Tibial artery (tissue), 4 donors: ENCODE measurements around the gene NAA11.

Source experiments
- DNase-seq, 2 donors: peaks; one replicate each; pipeline ENCODE4 v3.0.0-alpha.2; 2019
- H3K27ac ChIP-seq, 2 donors: fragments of 200-600 bp; sonication (generic) in 1 of 2; 1 replicate in 1 of 2; 2 replicates in 1 of 2; pipeline ENCODE4 v1.5.1; 2018 to 2019; ENCODE audit warnings: mild to moderate bottlenecking in 1 of 2
- H3K27me3 ChIP-seq, 2 donors: fragments of 200-600 bp; sonication (generic) in 1 of 2; one replicate each; pipeline versions ENCODE4 v1.5.1 to v1.6.0; 2016 to 2019
- H3K36me3 ChIP-seq, 3 donors: fragments of 200-600 bp; sonication (generic) in 2 of 3; one replicate each; pipeline ENCODE4 v1.5.1; 2016 to 2019; ENCODE audit warnings: mild to moderate bottlenecking in 2 of 3
- H3K4me1 ChIP-seq, 4 donors: fragments of 200-600 bp; sonication (generic) in 2 of 4; 1 replicate in 3 of 4; 2 replicates in 1 of 4; pipeline ENCODE4 v1.5.1; 2016 to 2019
- H3K4me3 ChIP-seq, 2 donors: fragments of 200-600 bp; sonication (generic) in 1 of 2; 1 replicate in 1 of 2; 2 replicates in 1 of 2; pipeline ENCODE4 v1.5.1; 2018 to 2019; ENCODE audit warnings: mild to moderate bottlenecking in 2 of 2
- H3K9me3 ChIP-seq, 3 donors: fragments of 200-600 bp; sonication (generic) in 1 of 3; one replicate each; pipeline ENCODE4 v1.5.1; 2016 to 2019
- CTCF ChIP-seq, 2 experiments: fragments of 200-600 bp in 1 of 2; fragments of 450-650 bp in 1 of 2; IDR thresholded peaks; one replicate each; pipeline ENCODE4 v1.5.1; 2017 to 2019; ENCODE audit warnings: antibody characterized with exemption in 2 of 2, mild to moderate bottlenecking in 1 of 2, moderate library complexity in 1 of 2
- intact Hi-C: fragments of 100-400 bp; cut with DNase I; formaldehyde crosslinking; loops from one replicate; pipeline ENCODE4 v1.15.0; 2023; ENCODE audit warnings: low total_unique reads

Gene NAA11

DNA sequence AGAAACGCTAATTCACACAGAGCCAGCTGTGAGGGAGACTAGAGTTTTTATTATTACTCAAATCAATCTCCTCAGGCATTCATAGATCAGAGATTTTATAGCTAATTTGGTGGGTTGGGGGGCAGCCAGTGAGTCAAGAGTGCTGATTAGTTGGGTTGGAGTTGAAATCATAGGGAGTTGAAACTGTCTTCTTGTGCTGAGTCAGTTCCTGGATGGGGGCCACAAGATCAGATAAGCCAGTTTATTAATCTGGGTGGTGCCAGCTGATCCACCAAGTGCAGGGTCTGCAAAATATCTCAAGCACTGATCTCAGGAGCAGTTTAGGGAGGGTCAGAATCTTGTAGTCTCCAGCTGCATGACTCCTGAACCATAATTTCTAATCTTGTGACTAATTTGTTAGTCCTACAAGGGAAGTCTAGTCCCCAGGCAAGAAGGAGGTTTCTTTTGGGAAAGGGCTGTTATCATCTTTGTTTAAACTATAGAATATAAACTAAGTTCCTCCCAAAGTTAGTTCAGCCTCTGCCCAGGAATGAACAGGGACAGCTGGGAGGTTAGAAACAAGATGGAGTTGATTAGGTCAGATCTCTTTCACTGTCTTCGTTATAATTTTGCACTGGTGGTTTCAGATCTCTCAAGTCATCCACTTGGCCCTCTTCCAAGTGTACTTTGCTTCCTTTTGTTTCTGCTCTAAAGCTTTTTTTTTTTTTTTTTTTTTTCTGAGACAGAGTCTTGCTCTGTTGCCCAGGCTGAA is 5.4 kb upstream of the NAA11 start:
- Histone ChIP-seq H3K27me3 (no peaks in the 10 kb centered on the region), H3K9me3 (no peaks in the 10 kb centered on the region), H3K4me1 (no peaks in the 10 kb centered on the region), H3K27ac (no peak overlapping the region), H3K36me3 (no peaks in the 10 kb centered on the region), H3K4me3 (no peak overlapping the region)
- DNase-seq = no peak
- intact Hi-C loops = no loop called here
- TF ChIP-seq CTCF (IDR thresholded peaks at IDR 0.05) = no peak

GRCh38 chr4:79330720-79331119 is 4.9 kb upstream of the NAA11 start:
- DNase-seq = no peak
- Histone ChIP-seq H3K4me3 (no peak overlapping the region), H3K27ac (no peak overlapping the region), H3K27me3 (no peaks in the 10 kb centered on the region), H3K4me1 (no peaks in the 10 kb centered on the region), H3K9me3 (no peaks in the 10 kb centered on the region), H3K36me3 (no peaks in the 10 kb centered on the region)
- intact Hi-C loops = no loop called here
- no peak for TF ChIP-seq CTCF (IDR thresholded peaks at IDR 0.05)

DNA sequence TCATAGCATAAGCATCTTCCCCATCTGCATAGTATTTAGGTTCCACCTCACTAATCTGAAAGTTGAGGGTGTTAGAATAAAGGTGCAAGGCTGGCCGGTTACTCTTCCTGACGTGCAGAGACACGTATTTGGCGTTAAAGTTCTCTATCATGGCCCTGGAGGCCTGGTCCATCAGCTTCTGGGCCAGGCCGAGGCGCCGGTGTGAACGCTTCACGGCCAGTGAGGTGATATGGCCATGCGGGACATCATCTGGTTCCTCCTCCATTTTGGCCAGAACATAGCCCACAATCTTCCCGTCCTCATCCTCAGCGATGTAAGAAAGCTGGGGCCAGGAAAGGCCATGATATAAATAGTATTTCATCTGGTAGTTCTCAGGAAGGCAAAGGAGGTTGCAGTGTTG is 425 bp downstream of the NAA11 start:
- Histone ChIP-seq H3K36me3 (no peaks in the 10 kb centered on the region), H3K4me3 (no peak overlapping the region), H3K4me1 (no peaks in the 10 kb centered on the region), H3K9me3 (no peaks in the 10 kb centered on the region), H3K27ac (no peak overlapping the region), H3K27me3 (no peaks in the 10 kb centered on the region)
- no peak for DNase-seq
- intact Hi-C loops = no loop called here
- TF ChIP-seq CTCF (IDR thresholded peaks at IDR 0.05) = no peak

GRCh38 chr4:79319975-79320374 is 5.9 kb downstream of the NAA11 start:
- H3K27ac ChIP-seq = no peak overlapping the region
- intact Hi-C loops = no loop called here
- TF ChIP-seq CTCF (IDR thresholded peaks at IDR 0.05) = no peak
- H3K4me3 ChIP-seq = no peak overlapping the region
- H3K4me1 ChIP-seq = no peaks in the 10 kb centered on the region
- no peaks in the 10 kb centered on the region for H3K27me3 ChIP-seq
- no peaks in the 10 kb centered on the region for H3K36me3 ChIP-seq
- DNase-seq = no peak
- H3K9me3 ChIP-seq = no peaks in the 10 kb centered on the region

DNA sequence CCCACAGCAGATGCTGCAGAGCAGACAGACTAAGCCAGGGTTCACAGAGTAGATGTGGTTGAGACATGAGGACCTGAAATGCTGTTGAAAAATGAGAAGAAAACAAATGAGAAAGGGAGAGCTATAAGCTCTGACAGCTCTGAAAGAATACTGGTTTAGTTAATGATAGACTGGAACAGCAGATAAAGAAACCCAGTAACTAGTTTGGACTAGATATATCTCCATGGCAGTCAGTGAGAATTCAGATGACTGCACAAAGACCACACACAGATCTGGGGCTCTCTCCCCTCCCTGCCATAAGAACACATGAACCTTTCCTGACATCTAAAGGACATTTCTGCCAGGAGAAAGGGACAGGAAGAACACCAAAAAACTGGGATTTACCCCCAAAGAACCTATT is 8.2 kb downstream of the NAA11 start:
- DNase-seq = no peak
- Histone ChIP-seq H3K36me3 (no peaks in the 10 kb centered on the region), H3K27me3 (no peaks in the 10 kb centered on the region), H3K4me1 (no peaks in the 10 kb centered on the region), H3K4me3 (no peak overlapping the region), H3K9me3 (no peaks in the 10 kb centered on the region), H3K27ac (no peak overlapping the region)
- intact Hi-C loops = no loop called here
- no peak for TF ChIP-seq CTCF (IDR thresholded peaks at IDR 0.05)

- Histone ChIP-seq H3K27me3 (no peaks in the 10 kb centered on the region), H3K27ac (no peak overlapping the region), H3K36me3 (no peaks in the 10 kb centered on the region), H3K4me3 (no peak overlapping the region), H3K4me1 (no peaks in the 10 kb centered on the region), H3K9me3 (no peaks in the 10 kb centered on the region)
- intact Hi-C loops = no loop called here
- no peak for DNase-seq
- no peak for TF ChIP-seq CTCF (IDR thresholded peaks at IDR 0.05)
These were observed 10.0 kb downstream of the NAA11 start for GRCh38 chr4:79315891-79316290.
